ENCODE measurements around the gene DLST. TPM values are rescaled to one million over a fixed set of nuclear protein-coding genes. Genes with fewer than 3 reads are reported as not detected.

The DLST gene
- total RNA-seq, 1 experiment from 2014 or later, result 68.8 TPM

- no TSS peak for BruUV-seq (replicated peaks)
- in situ Hi-C loops (cut with HindIII; ENCODE audit: low pct_unique_long_range_greater_than_20kb, low sequenced_read_pairs), result no loop called here
- ChIA-PET CTCF (no interaction called here), POLR2A (no interaction called here)
- intact Hi-C loops (cut with micrococcal nuclease; ENCODE audit: unreplicated experiment), result no loop called here
- TF ChIP-seq, protein P1, sequence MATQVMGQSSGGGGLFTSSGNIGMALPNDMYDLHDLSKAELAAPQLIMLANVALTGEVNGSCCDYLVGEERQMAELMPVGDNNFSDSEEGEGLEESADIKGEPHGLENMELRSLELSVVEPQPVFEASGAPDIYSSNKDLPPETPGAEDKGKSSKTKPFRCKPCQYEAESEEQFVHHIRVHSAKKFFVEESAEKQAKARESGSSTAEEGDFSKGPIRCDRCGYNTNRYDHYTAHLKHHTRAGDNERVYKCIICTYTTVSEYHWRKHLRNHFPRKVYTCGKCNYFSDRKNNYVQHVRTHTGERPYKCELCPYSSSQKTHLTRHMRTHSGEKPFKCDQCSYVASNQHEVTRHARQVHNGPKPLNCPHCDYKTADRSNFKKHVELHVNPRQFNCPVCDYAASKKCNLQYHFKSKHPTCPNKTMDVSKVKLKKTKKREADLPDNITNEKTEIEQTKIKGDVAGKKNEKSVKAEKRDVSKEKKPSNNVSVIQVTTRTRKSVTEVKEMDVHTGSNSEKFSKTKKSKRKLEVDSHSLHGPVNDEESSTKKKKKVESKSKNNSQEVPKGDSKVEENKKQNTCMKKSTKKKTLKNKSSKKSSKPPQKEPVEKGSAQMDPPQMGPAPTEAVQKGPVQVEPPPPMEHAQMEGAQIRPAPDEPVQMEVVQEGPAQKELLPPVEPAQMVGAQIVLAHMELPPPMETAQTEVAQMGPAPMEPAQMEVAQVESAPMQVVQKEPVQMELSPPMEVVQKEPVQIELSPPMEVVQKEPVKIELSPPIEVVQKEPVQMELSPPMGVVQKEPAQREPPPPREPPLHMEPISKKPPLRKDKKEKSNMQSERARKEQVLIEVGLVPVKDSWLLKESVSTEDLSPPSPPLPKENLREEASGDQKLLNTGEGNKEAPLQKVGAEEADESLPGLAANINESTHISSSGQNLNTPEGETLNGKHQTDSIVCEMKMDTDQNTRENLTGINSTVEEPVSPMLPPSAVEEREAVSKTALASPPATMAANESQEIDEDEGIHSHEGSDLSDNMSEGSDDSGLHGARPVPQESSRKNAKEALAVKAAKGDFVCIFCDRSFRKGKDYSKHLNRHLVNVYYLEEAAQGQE (IDR thresholded peaks at IDR 0.05; ENCODE audit: insufficient read depth in 1 of 2, low read depth in 2 of 2, low read length in 1 of 2), result no peak
- TF ChIP-seq POLR2AphosphoS5 (IDR thresholded peaks at IDR 0.05; ENCODE audit: low read depth, low read length) (no peak), TCF7L2 (IDR thresholded peaks at IDR 0.05; ENCODE audit: low read depth, low read length) (no peak), SIN3A (IDR thresholded peaks at IDR 0.05; ENCODE audit: borderline replicate concordance, insufficient read depth, low read depth, low read length) (no peak)
- TF ChIP-seq, protein P2, sequence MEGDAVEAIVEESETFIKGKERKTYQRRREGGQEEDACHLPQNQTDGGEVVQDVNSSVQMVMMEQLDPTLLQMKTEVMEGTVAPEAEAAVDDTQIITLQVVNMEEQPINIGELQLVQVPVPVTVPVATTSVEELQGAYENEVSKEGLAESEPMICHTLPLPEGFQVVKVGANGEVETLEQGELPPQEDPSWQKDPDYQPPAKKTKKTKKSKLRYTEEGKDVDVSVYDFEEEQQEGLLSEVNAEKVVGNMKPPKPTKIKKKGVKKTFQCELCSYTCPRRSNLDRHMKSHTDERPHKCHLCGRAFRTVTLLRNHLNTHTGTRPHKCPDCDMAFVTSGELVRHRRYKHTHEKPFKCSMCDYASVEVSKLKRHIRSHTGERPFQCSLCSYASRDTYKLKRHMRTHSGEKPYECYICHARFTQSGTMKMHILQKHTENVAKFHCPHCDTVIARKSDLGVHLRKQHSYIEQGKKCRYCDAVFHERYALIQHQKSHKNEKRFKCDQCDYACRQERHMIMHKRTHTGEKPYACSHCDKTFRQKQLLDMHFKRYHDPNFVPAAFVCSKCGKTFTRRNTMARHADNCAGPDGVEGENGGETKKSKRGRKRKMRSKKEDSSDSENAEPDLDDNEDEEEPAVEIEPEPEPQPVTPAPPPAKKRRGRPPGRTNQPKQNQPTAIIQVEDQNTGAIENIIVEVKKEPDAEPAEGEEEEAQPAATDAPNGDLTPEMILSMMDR (IDR thresholded peaks at IDR 0.05), result no peak
- no peaks in the 10 kb centered on the region for H3K36me3 ChIP-seq (ENCODE audit: control insufficient read depth, insufficient read depth, low read length)
- no peaks in the 10 kb centered on the region for H3K27me3 ChIP-seq (ENCODE audit: control insufficient read depth, insufficient read depth, low read length)
- no peak overlapping the region for H3K27ac ChIP-seq (ENCODE audit: low read length)
- DNase-seq (ENCODE audit: low read depth, low spot score) (no peak), ATAC-seq (no peak)
- no peaks in the 10 kb centered on the region for H3K9me3 ChIP-seq (ENCODE audit: control insufficient read depth, insufficient read depth, low read depth, low read length)
- no peak overlapping the region for H3K4me3 ChIP-seq (ENCODE audit: low read depth in 2 of 2, low read length in 2 of 2)
- peaks cover 10% of the 10 kb centered on the region; the same call in 1 of the 2 replicates for H3K4me1 ChIP-seq (ENCODE audit: control insufficient read depth, insufficient read depth, low read length)
Measured at GRCh38 chr14:74950795-74951442, 69.2 kb downstream of the DLST start.

GRCh38 chr14:74951443-74952179, 69.9 kb downstream of the DLST start:
- Histone ChIP-seq H3K27me3 (ENCODE audit: control insufficient read depth, insufficient read depth, low read length) (no peaks in the 10 kb centered on the region), H3K36me3 (ENCODE audit: control insufficient read depth, insufficient read depth, low read length) (no peaks in the 10 kb centered on the region), H3K4me3 (ENCODE audit: low read depth in 2 of 2, low read length in 2 of 2) (no peak overlapping the region), H3K9me3 (ENCODE audit: control insufficient read depth, insufficient read depth, low read depth, low read length) (no peaks in the 10 kb centered on the region), H3K4me1 (ENCODE audit: control insufficient read depth, insufficient read depth, low read length) (peaks cover 11% of the 10 kb centered on the region; the same call in 1 of the 2 replicates), H3K27ac (ENCODE audit: low read length) (no peak overlapping the region)
- TF ChIP-seq TCF7L2 (IDR thresholded peaks at IDR 0.05; ENCODE audit: low read depth, low read length), result no peak
- TF ChIP-seq, protein P2 (IDR thresholded peaks at IDR 0.05), result no peak
- BruUV-seq (replicated peaks), result no TSS peak
- in situ Hi-C loops (cut with HindIII; ENCODE audit: low pct_unique_long_range_greater_than_20kb, low sequenced_read_pairs) (no loop called here), intact Hi-C loops (cut with micrococcal nuclease; ENCODE audit: unreplicated experiment) (no loop called here)
- ATAC-seq (no peak), DNase-seq (ENCODE audit: low read depth, low spot score) (no peak)
- ChIA-PET POLR2A (no interaction called here), CTCF (no interaction called here)
